Activated CD4-positive, alpha-beta T cell treated with anti-CD3 and anti-CD28 coated beads, Interleukin-2, amount 50 U/mL, for 16 hours (primary cell): ENCODE results near the gene TTLL9.
"Not testable (repeated sequence)": the region's sequence is repeated elsewhere in the genome, so short reads cannot be mapped to it uniquely, and the experiment has no call there.

Experiments used
- DNase-seq: peaks from one replicate; pipeline ENCODE4 v3.0.0-alpha.2; 2020

The TTLL9 gene

DNA sequence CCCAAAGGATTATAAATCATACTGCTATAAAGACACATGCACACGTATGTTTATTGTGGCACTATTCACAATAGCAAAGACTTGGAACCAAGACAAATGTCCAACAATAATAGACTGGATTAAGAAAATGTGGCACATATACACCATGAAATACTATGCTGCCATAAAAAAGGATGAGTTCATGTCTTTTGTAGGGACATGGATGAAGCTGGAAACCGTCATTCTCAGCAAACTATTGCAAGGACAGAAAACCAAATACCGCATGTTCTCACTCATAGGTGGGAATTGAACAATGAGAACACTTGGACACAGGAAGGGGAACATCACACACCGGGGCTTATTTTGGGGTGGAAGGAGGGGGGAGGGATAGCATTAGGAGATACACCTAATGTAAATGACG, 51.0 kb downstream of the TTLL9 start:
- DNase-seq: not testable (repeated sequence)

DNA sequence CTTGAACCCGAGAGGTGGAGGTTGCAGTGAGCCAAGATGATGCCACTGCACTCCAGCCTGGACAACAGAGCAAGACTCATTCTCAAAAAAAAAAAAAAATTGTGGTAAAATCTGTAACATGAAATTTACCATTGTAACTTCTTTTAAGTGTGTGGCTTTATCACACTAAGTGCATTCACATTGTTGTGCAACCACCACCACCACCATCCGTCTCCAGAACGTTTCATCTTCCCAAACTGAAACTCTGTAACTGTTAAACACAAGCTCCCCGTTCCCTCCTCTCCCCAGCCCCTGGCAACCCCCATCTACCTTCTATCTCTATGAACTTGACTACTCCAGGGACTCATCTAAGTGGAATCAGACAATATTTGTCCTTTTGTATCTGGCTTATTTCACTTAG, 51.7 kb downstream of the TTLL9 start:
- DNase-seq: no peak

DNA sequence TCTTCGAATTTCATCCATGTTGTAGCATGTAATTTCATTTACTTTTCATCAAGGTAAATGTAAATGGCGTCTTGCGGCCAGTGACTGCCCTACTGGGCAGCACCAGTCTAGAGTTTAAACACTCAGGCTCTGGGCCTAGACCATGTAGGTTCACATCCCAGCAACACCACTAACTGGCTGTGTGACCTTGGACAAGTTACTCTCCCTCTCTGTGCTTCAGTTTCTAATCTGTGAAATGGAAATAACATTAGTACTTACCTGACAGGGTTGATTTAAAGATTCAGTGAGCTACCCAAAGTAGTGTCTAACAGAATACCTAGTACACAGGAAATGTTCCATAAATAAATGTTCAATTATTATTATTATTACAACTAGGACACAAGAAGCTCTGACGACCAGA, 52.2 kb downstream of the TTLL9 start:
- no peak for DNase-seq

DNA sequence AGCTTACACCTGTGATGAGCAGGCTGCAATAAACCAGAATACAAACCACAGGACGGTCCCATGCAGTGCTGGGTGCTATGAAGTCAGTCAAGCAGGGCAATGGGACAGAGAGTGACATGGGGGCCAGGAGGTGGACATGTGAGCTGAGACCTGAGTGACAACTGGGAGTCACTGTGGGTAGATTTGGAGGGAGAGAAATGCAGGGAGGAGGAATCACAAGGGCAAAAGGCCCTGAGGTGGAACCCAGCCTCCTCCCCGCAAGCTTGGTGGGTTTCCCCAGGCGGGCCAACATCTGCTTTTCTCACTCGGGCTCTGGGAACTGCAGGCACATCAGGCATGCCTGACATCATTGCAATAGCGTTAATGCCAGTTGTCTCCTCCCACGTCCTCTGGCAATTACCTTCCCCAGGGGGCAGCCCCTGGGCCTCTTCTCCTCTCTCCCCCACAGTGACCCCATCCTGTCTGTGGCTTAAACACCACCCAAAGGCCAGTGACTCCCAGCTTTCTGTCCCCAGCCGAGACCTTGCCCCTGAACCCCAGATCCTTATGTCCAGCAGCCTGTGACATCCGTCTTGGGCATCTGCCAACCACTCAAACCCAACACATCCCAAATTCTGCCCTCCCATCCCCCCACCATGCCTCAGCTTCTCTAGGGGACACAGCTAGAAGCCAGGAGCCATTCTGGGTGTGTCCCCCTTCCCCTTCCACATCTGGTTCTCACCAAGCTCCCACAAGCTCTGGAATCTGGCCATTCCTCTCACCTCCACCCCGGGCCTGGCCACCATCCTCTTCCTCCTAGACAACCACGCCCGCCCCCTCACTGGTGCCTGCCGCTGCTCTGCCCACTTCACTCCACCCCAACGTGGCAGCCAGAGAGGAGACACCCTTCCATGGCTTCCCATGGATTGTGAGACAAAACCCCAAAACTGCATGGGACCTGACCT, 53.2 kb downstream of the TTLL9 start:
- no peak for DNase-seq

GRCh38 chr20:31924561-31924960, 54.1 kb downstream of the TTLL9 start:
- DNase-seq: no peak

DNA sequence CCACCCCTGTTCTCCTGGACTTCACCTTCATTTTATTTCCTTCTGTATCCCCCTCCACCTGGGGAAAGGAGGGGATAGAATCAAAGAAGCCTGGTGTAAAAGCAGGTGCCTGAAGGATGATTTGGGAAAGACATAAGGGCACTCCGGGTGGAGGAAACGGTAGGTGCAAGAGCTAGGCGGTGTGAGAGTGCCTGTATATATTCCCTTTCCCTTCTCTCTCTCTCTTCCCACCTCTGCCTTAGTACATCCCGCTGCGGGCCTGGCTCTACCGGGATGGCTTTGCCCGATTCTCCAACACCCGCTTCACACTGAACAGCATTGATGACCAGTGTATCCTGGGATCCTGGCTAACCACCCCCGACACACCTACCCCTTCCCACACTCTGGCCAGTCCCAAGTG, 55.2 kb downstream of the TTLL9 start:
- DNase-seq: no peak

DNA sequence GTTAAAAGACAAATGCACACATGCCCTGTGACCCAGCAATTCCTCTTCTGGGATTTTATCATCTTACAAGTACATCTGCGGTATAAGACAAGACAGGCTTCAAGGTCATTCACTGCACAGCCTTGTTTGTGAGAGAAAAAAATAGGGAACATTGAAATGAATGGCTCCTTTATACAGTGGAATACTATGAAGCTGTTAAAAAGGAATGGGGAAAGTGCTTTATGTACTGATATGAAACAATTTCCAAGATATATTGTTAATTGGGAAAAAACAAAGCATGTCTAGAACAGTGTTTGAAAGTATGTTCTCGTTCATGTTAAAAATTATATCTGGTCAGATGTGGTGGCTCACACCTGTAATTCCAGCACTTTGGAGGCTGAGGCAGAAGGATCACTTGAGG, 56.1 kb downstream of the TTLL9 start:
- DNase-seq: no peak

- DNase-seq: no peak
These were observed 57.3 kb downstream of the TTLL9 start for GRCh38 chr20:31927627-31928159.

- not testable (repeated sequence) for DNase-seq
These were observed 59.2 kb downstream of the TTLL9 start for GRCh38 chr20:31929631-31930030.

GRCh38 chr20:31930779-31931178, 60.3 kb downstream of the TTLL9 start:
- DNase-seq: no peak

- DNase-seq: no peak
These were observed 63.3 kb downstream of the TTLL9 start for GRCh38 chr20:31933698-31934097.

- no peak for DNase-seq
These were observed 64.1 kb downstream of the TTLL9 start for GRCh38 chr20:31934491-31934890.

DNA sequence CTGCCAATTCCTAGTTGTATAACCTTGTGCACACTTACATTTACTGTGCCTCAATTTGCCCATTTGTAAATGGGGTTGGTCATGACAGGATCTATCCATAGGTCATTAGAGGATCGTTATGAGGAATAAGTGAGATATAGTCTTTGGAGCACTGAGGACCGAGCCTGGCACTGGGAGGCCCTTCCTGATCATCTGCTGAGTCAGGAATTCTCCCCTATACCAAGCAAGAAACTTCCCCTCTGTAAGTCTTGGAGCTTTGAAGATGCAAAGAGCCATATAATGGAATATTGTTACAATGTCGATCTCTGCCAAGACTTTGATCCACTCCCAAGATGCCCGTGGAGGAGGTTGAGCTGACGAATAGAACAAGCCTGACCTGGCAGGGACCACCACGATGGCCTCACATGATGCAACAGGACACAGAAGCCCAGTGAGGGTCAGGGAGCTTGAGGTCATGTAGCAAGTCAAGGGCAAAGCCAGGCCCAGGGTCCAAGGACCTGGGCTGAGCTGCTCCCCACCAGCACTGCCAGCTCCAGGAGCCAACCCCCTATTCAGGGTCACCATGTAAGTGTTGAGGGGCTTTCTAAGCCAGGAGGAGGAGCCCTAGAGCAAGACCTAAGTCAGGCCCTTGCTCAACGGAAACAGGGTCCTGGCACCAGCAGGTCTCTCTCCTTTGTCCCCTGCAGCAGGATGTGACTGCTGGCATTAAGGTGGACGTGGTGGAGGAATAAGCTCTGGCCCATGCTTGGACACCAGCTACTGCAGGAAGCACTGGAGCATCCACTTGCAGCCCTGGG, 64.7 kb downstream of the TTLL9 start:
- no peak for DNase-seq

DNA sequence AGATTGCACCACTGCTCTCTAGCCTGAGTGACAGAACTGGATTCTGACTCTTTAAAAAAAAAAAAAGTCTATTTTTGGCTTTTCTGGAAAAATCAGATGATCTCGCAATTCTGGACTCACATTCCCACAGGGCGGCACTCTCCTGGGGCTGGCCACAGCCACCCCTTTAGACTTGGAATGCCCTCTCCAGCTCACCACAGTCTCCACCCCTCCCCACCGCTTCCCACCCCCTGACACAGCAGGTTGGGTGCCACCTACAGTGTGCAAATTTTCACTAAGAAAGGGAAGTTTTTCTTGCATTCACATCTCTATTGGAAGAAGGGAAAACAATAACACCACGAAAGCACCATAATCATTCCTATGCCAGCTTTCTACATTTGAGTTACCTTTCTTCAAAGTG, 66.0 kb downstream of the TTLL9 start:
- DNase-seq: no peak

- DNase-seq: no peak
These were observed 67.4 kb downstream of the TTLL9 start for GRCh38 chr20:31937820-31938219.

GRCh38 chr20:31939661-31940060, 69.2 kb downstream of the TTLL9 start:
- DNase-seq: no peak

DNA sequence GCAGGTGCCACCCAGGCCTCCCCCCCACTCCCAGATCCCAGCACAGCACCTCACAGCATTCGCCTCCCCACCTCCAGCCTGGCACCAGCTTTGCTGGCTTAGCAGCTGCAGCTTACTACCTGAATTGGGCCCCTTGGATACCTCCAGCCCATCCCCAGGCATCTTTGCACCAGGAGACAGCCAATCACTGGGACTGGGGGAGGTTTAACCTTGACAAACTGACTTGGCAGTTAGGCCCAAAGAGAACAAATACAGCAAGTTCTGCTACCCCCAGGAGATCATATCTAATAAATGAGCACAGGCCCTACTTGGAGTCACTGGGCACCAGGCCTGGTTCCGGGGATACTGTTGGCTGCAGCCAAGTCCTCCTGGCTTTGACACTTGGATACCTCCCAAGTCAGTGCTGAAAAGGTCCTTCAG, 72.6 kb downstream of the TTLL9 start:
- no peak for DNase-seq

DNA sequence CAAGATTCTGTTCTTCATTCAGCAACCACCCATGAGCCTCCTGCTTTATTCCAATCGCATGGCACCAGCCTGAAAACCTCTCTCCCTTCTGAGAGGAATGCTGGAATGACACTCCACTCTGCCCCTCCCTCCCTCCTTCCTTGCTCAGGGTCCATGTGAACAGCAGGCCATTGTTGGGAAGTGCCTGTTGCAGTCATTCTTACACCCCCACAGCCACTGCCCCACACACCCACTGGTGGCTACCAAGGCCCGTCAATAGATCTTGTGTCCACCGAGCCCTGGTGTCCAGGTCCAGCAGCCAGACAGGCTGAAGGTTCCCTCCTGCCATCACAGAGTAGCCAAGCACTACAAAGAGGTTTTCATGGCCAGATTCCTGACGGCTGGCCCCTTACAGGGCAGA, 74.9 kb downstream of the TTLL9 start:
- DNase-seq: no peak

DNA sequence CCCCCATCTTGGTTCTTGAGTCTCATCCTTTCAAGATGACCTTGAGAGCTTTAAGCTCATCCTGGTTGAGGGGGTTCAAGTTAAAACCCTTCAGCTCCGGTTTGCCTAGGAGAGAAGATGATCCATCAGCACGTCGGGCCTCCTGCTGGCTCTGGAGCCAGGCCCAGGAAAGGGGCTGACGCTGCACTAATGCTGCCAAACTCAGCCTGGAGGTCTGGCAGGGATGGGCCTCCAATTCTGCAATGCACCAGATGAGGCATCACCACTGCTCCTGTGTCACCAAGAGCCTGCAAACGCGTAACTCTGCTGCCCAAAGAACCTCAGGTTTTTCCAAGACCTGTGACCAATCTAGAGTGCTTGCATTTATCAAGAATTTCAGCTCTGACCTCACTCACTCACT, 75.4 kb downstream of the TTLL9 start:
- DNase-seq: no peak

GRCh38 chr20:31948008-31948407, 77.6 kb downstream of the TTLL9 start:
- no peak for DNase-seq

DNA sequence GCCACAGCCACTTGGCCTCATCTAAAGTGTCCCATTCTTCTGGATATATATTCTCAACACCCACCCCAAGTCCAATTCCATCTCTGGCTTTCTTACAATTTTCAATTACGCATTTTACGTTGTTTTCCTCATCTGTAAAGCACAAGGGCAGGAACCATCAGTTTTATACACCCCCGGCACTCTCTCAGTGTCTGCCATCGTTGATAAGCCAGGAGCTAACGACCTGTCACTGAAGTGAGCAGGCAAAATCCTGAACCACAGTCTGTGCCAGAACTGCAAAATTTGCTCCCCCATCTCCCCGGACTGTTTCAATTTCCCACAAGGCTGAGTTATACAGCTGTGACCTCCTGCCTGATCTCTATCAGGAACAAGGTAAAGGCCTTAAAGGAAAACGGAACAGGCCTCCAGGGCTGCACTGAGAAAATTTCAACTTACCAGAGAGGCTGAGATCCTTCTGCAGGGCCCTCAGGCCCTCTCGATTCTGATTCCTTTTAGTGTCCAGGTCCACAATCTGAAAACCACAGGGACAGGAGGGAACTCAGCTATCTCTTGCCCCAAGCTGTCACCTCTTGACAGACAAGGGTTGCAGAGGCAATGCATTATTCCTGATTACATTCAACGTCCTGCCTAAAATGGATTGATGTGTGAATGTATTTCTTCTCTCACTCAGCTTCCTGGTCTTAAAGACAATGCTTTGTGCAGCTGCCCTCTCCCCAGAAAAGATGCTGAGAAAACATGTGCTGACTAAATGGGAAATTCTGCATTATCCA, 79.6 kb downstream of the TTLL9 start:
- no peak for DNase-seq

- DNase-seq: no peak
These were observed 80.7 kb downstream of the TTLL9 start for GRCh38 chr20:31951203-31951529.
